Anterior cingulate cortex (tissue), 58 donors: Measurements from ENCODE around the gene ZNHIT1.
A peak's percentile ranks its signal among the peaks of the same experiment; 100 is the strongest.

Source experiments
- DNase-seq, 58 donors: peaks; one replicate each; lab custom pipeline; 2025; lab: John Stamatoyannopoulos, UW

The ZNHIT1 gene

DNA sequence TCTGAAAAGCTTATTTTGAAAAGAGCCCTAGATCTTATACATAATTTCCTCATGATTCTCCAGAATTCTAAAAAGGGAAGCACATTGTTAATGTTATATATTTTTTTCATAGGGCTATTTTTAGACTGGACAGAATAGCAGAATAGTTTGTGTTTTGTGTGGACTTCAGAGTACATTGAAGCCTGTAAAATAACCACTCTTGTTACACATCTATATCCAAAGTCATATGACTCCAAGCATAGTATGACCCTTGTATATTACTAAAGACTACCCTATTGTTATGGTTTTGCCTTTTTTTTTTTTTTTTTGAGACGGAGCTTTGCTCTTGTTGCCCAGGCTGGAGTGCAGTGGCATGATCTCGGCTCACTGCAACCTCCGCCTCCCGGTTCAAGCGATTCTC is 53.1 kb downstream of the ZNHIT1 start:
- DNase-seq, result peak in 1 of 58 donors; percentile 19

DNA sequence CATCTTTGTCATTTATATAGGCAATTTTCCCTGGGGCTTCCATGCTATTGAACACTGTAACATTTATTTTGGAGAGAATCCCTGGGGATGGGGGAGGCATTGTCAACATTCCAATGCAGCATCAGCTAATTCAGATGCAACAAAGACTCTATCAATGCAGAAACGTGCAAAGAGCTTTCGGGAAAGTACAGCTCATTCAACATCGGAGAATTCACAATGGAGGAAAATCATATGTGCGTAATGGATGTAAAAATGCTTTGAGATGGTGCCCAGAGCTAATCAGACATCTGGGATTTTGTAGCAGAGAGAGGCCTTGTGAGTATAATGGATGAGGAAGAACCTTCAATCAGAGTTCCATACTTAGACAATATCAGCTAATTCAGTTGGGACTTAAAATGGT is 55.2 kb downstream of the ZNHIT1 start:
- DNase-seq, result peak in 3 of 58 donors; percentile 2 to 30 (median 19)
